Activated CD8-positive, alpha-beta memory T cell treated with anti-CD3 and anti-CD28 coated beads for 48 hours (primary cell): Measurements from ENCODE around the gene CTSH.
"Not testable (repeated sequence)": the region's sequence is repeated elsewhere in the genome, so short reads cannot be mapped to it uniquely, and the experiment has no call there.

Source experiments
- DNase-seq, 3 experiments: peaks; one replicate each; pipeline ENCODE4 v3.0.0-alpha.2; 2020; ENCODE audit warnings: low read depth in 2 of 3, low spot score in 2 of 3

Gene CTSH

GRCh38 chr15:78923015-78923414 is 21.8 kb downstream of the CTSH start:
- DNase-seq, result no peak

- DNase-seq, result no peak
These were observed 22.3 kb downstream of the CTSH start for GRCh38 chr15:78922527-78922926.

- no peak for DNase-seq
These were observed 22.9 kb downstream of the CTSH start for GRCh38 chr15:78921940-78922339.

- no peak for DNase-seq
These were observed 23.3 kb downstream of the CTSH start for GRCh38 chr15:78921517-78921916.

- DNase-seq, result no peak
These were observed 27.0 kb downstream of the CTSH start for GRCh38 chr15:78917888-78918287.

GRCh38 chr15:78916088-78916487 is 28.8 kb downstream of the CTSH start:
- no peak for DNase-seq

GRCh38 chr15:78915341-78916087 is 29.3 kb downstream of the CTSH start:
- no peak for DNase-seq

GRCh38 chr15:78914027-78914764 is 30.6 kb downstream of the CTSH start:
- no peak for DNase-seq

GRCh38 chr15:78913012-78913411 is 31.8 kb downstream of the CTSH start:
- no peak for DNase-seq

- DNase-seq, result no peak
These were observed 32.5 kb downstream of the CTSH start for GRCh38 chr15:78912316-78912715.

GRCh38 chr15:78910271-78910670 is 34.6 kb downstream of the CTSH start:
- no peak for DNase-seq

- DNase-seq, result no peak
These were observed 35.0 kb downstream of the CTSH start for GRCh38 chr15:78909791-78910228.

- no peak for DNase-seq
These were observed 35.6 kb downstream of the CTSH start for GRCh38 chr15:78909160-78909695.

- DNase-seq, result no peak
These were observed 37.3 kb downstream of the CTSH start for GRCh38 chr15:78907577-78907976.

GRCh38 chr15:78906316-78906620 is 38.6 kb downstream of the CTSH start:
- DNase-seq, result no peak

- DNase-seq, result no peak
These were observed 40.1 kb downstream of the CTSH start for GRCh38 chr15:78904599-78905358.

GRCh38 chr15:78902281-78903032 is 42.4 kb downstream of the CTSH start:
- not testable (repeated sequence) for DNase-seq

- DNase-seq, result not testable (repeated sequence)
These were observed 43.9 kb downstream of the CTSH start for GRCh38 chr15:78900819-78901533.

- DNase-seq, result no peak
These were observed 46.3 kb downstream of the CTSH start for GRCh38 chr15:78898540-78898939.

- DNase-seq, result no peak
These were observed 49.4 kb downstream of the CTSH start for GRCh38 chr15:78895471-78895870.
